ENCODE data around the gene ZNF730. TPM values are rescaled to one million over a fixed set of nuclear protein-coding genes. Genes with fewer than 3 reads are reported as not detected.

Gene ZNF730
- not detected for total RNA-seq
- polyA plus RNA-seq (2013, experiment 1 of 2) = not detected
- 0.05 TPM for polyA plus RNA-seq (2013, experiment 2 of 2)
- total RNA-seq = 0 to 1.8 (median 0.14) reads per million in 172 experiments

- H3K4me3 Mint-ChIP-seq = peak within 1 kb of the TSS; percentile 82
- Histone ChIP-seq H3K9me3 (ENCODE audit: control insufficient read depth in 1 of 2, insufficient read depth in 1 of 2, low read length in 2 of 2) (peaks cover 0 to 27% of the 10 kb centered on the region in 2 experiments), H3K27me3 (ENCODE audit: control insufficient read depth in 1 of 2, insufficient read depth in 2 of 2, low read length in 2 of 2) (peaks cover 7 to 8% of the 10 kb centered on the region in 2 experiments), H3K4me3 (ENCODE audit: low read length) (peak within 1 kb of the TSS; percentile 50), H3K4me1 (ENCODE audit: insufficient read depth, low read length) (no peaks in the 10 kb centered on the region), H3K36me3 (ENCODE audit: insufficient read depth, low read length) (no peaks in the 10 kb centered on the region), H3K27ac (ENCODE audit: low read depth in 1 of 2, low read length in 2 of 2) (no peak within 1 kb of the TSS)
- no peak for TF ChIP-seq CTCF (IDR thresholded peaks at IDR 0.05)
- POLR2A ChIA-PET = no interaction called here
- peaks cover 14% of the 10 kb centered on the region for H3K4me1 Mint-ChIP-seq (ENCODE audit: low read depth)
- peaks cover 3% of the 10 kb centered on the region for H3K9me3 Mint-ChIP-seq
- intact Hi-C loops (cut with DNase I, micrococcal nuclease) = no loop called here
- no peak within 1 kb of the TSS for H3K27ac Mint-ChIP-seq
- peak; percentile 99 for ATAC-seq (ENCODE audit: poor library complexity)
- H3K36me3 Mint-ChIP-seq (ENCODE audit: low read depth) = peaks cover 3% of the 10 kb centered on the region
- DNase-seq = peak in 10 of 14 experiments; percentile 14 to 59 (median 34)
- CTCF ChIA-PET = no interaction called here
- peaks cover 34% of the 10 kb centered on the region for H3K27me3 Mint-ChIP-seq
Observed at GRCh38 chr19:23116802-23117571, at the start of gene ZNF730. ZNF730 (plus strand) TSS chr19:23117025; CDS start chr19:23117174, 149 bp downstream.

- Mint-ChIP-seq H3K27me3 (peaks cover 57% of the 10 kb centered on the region), H3K36me3 (ENCODE audit: low read depth) (no peaks in the 10 kb centered on the region), H3K4me1 (ENCODE audit: low read depth) (no peaks in the 10 kb centered on the region), H3K4me3 (no peak overlapping the region), H3K9me3 (peaks cover 3% of the 10 kb centered on the region), H3K27ac (no peak overlapping the region)
- Histone ChIP-seq H3K4me3 (ENCODE audit: low read length) (no peak overlapping the region), H3K27ac (ENCODE audit: low read depth in 1 of 2, low read length in 2 of 2) (no peak overlapping the region), H3K27me3 (ENCODE audit: control insufficient read depth in 1 of 2, insufficient read depth in 2 of 2, low read length in 2 of 2) (peaks cover 0 to 20% of the 10 kb centered on the region in 2 experiments), H3K4me1 (ENCODE audit: insufficient read depth, low read length) (peaks cover 5% of the 10 kb centered on the region), H3K36me3 (ENCODE audit: insufficient read depth, low read length) (no peaks in the 10 kb centered on the region), H3K9me3 (ENCODE audit: control insufficient read depth in 1 of 2, insufficient read depth in 1 of 2, low read length in 2 of 2) (peaks cover 0 to 54% of the 10 kb centered on the region in 2 experiments)
- POLR2A ChIA-PET = no interaction called here
- intact Hi-C loops (cut with DNase I, micrococcal nuclease) = no loop called here
- no peak for DNase-seq
- no peak for TF ChIP-seq CTCF (IDR thresholded peaks at IDR 0.05)
- CTCF ChIA-PET = no interaction called here
- ATAC-seq (ENCODE audit: poor library complexity) = no peak
Observed at GRCh38 chr19:23070353-23071146, 46.3 kb upstream of the ZNF730 start.

- H3K36me3 ChIP-seq (ENCODE audit: insufficient read depth, low read length) = no peaks in the 10 kb centered on the region
- Mint-ChIP-seq H3K27ac (no peak overlapping the region), H3K27me3 (peaks cover 61% of the 10 kb centered on the region), H3K4me1 (ENCODE audit: low read depth) (no peaks in the 10 kb centered on the region), H3K9me3 (peaks cover 3% of the 10 kb centered on the region), H3K36me3 (ENCODE audit: low read depth) (no peaks in the 10 kb centered on the region), H3K4me3 (no peak overlapping the region)
- no peak for TF ChIP-seq CTCF (IDR thresholded peaks at IDR 0.05)
- peaks cover 0 to 21% of the 10 kb centered on the region in 2 experiments for H3K27me3 ChIP-seq (ENCODE audit: control insufficient read depth in 1 of 2, insufficient read depth in 2 of 2, low read length in 2 of 2)
- no peak for DNase-seq
- intact Hi-C loops (cut with DNase I, micrococcal nuclease) = no loop called here
- H3K4me3 ChIP-seq (ENCODE audit: low read length) = no peak overlapping the region
- H3K27ac ChIP-seq (ENCODE audit: low read depth in 1 of 2, low read length in 2 of 2) = no peak overlapping the region
- no peak for ATAC-seq (ENCODE audit: poor library complexity)
- peaks cover 5% of the 10 kb centered on the region for H3K4me1 ChIP-seq (ENCODE audit: insufficient read depth, low read length)
- peaks cover 1 to 57% of the 10 kb centered on the region in 2 experiments for H3K9me3 ChIP-seq (ENCODE audit: control insufficient read depth in 1 of 2, insufficient read depth in 1 of 2, low read length in 2 of 2)
- CTCF ChIA-PET = no interaction called here
- POLR2A ChIA-PET = no interaction called here
Observed at GRCh38 chr19:23071147-23071511, 45.7 kb upstream of the ZNF730 start.

Measured in CD4-positive, alpha-beta T cell (primary cell).